ENCODE results near the gene MAP3K2.

MAP3K2 gene

DNA sequence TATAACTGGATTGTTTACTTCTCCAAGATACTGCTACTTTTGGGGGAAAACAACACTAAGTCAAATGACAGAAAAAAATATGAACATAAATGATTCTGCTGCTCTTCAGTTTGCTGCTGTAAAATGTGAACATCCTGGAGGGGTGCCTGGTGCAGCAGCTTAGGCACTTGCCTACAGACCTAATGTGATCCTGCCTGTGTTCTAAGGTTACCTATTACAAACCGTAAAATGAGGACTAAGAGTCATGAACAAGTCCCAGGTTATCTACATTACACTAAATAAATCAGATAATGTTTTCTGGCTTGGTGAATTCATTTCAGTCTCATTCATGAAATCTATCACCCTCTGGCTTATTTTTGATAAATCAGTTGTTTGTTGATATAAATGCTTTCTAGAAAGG lies 55.4 kb downstream of the MAP3K2 start:
- no peaks in the 10 kb centered on the region for H3K36me3 ChIP-seq (ENCODE audit: control insufficient read depth, insufficient read depth, low read length)
- TF ChIP-seq, protein P1, sequence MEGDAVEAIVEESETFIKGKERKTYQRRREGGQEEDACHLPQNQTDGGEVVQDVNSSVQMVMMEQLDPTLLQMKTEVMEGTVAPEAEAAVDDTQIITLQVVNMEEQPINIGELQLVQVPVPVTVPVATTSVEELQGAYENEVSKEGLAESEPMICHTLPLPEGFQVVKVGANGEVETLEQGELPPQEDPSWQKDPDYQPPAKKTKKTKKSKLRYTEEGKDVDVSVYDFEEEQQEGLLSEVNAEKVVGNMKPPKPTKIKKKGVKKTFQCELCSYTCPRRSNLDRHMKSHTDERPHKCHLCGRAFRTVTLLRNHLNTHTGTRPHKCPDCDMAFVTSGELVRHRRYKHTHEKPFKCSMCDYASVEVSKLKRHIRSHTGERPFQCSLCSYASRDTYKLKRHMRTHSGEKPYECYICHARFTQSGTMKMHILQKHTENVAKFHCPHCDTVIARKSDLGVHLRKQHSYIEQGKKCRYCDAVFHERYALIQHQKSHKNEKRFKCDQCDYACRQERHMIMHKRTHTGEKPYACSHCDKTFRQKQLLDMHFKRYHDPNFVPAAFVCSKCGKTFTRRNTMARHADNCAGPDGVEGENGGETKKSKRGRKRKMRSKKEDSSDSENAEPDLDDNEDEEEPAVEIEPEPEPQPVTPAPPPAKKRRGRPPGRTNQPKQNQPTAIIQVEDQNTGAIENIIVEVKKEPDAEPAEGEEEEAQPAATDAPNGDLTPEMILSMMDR (IDR thresholded peaks at IDR 0.05), result no peak
- H3K4me3 ChIP-seq (ENCODE audit: low read depth, low read length), result no peak overlapping the region

DNA sequence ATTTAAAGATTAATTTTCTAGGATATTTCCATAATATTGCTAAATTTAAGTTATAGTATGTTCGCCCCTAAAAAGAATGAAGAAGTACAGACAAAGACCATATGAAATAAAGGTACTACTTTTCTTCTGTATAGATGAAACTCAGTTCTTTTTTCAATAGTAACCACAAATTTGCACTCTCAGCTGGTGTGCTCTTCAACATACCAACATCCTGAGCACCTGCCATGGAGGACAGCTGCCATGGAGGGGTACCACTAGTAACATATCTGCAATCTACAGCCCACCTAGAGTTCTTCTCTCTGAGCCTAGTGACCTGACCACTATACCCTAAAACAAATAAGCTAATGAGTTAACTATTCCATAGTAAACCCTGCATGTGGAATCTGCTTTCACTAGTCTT lies 57.0 kb downstream of the MAP3K2 start:
- Histone ChIP-seq H3K27ac (no peak overlapping the region), H2AFZ (no peak overlapping the region), H3K4me3 (ENCODE audit: low read depth, low read length) (no peak overlapping the region), H3K36me3 (ENCODE audit: control insufficient read depth, insufficient read depth, low read length) (no peaks in the 10 kb centered on the region), H3K9ac (no peak overlapping the region), H3K4me2 (ENCODE audit: low read length) (no peak overlapping the region), H3K9me3 (ENCODE audit: control insufficient read depth, low read length) (no peaks in the 10 kb centered on the region), H3K27me3 (ENCODE audit: control insufficient read depth, insufficient read depth, low read length) (no peaks in the 10 kb centered on the region), H3K79me2 (peaks cover 2% of the 10 kb centered on the region), H3K4me1 (peaks cover 6% of the 10 kb centered on the region)
- TF ChIP-seq, protein P1 (IDR thresholded peaks at IDR 0.05), result no peak

More for the DNA sequence above, 55.4 kb downstream of the MAP3K2 start:
- Histone ChIP-seq H3K9me3 (ENCODE audit: control insufficient read depth, low read length) (no peaks in the 10 kb centered on the region), H3K4me2 (ENCODE audit: low read length) (no peak overlapping the region), H3K9ac (no peak overlapping the region), H3K27ac (no peak overlapping the region), H2AFZ (no peak overlapping the region), H3K79me2 (peaks cover 2% of the 10 kb centered on the region), H3K4me1 (peaks cover 6% of the 10 kb centered on the region), H3K27me3 (ENCODE audit: control insufficient read depth, insufficient read depth, low read length) (no peaks in the 10 kb centered on the region)

DNA sequence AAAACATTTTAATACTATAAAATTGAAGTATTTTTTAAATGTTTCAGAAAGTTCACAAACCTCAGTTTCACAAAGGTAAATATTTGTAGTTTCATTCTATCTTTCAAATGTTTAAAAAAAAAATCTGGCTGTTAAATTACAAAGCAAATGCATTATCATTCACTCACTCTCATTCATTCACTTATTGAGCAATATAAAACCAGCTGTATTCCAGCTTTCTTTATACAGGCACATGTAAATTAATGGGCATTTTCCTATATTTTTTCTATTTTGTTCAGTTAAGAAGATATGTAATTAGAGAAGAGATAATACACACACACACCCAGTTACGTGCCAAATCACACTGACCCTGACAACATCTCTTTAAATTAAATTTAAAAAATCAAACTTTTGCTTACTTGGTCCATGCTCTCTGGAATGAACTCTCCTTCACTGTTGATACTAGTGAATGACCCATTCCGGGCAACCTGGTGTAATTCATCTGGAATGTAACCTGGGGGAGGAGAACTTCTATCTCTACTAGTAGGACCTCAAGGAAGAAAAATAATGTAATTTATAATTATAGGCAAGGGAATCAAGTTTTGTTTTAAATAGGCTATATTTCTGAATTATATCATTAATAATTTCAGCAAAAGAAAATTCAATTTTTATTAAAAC lies 61.4 kb downstream of the MAP3K2 start:
- Histone ChIP-seq H3K36me3 (ENCODE audit: control insufficient read depth, insufficient read depth, low read length) (no peaks in the 10 kb centered on the region), H3K4me2 (ENCODE audit: low read length) (no peak overlapping the region), H3K27ac (no peak overlapping the region), H3K9me3 (ENCODE audit: control insufficient read depth, low read length) (no peaks in the 10 kb centered on the region), H3K4me3 (ENCODE audit: low read depth, low read length) (no peak overlapping the region), H3K4me1 (no peaks in the 10 kb centered on the region), H3K9ac (no peak overlapping the region), H3K27me3 (ENCODE audit: control insufficient read depth, insufficient read depth, low read length) (no peaks in the 10 kb centered on the region), H2AFZ (no peak overlapping the region), H3K79me2 (no peaks in the 10 kb centered on the region)
- TF ChIP-seq, protein P1 (IDR thresholded peaks at IDR 0.05), result no peak

DNA sequence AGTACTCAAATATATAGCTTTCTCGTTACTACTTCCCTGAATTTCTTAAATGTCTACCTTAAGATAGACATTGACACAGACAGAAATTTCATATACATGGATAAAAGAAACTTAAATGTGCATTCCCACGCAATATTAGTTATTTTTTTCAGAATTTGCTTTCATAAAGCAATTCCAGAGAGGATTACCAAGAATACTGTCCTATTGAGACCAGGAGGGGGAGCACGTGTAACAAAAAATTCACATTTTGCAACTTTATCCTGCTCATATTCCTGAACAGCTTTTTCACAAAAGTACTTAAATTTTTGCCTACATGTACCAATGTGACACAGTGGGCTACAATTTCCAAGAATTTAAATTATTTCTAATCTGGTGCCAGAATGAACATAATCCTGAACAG lies 63.1 kb downstream of the MAP3K2 start:
- no peaks in the 10 kb centered on the region for H3K4me1 ChIP-seq
- no peak overlapping the region for H3K4me3 ChIP-seq (ENCODE audit: low read depth, low read length)
- TF ChIP-seq, protein P1 (IDR thresholded peaks at IDR 0.05), result peak; percentile 61
- no peak overlapping the region for H3K27ac ChIP-seq
- H3K79me2 ChIP-seq, result no peaks in the 10 kb centered on the region
- H3K36me3 ChIP-seq (ENCODE audit: control insufficient read depth, insufficient read depth, low read length), result no peaks in the 10 kb centered on the region
- no peak overlapping the region for H3K9ac ChIP-seq
- H3K9me3 ChIP-seq (ENCODE audit: control insufficient read depth, low read length), result no peaks in the 10 kb centered on the region
- H3K4me2 ChIP-seq (ENCODE audit: low read length), result no peak overlapping the region
- H3K27me3 ChIP-seq (ENCODE audit: control insufficient read depth, insufficient read depth, low read length), result no peaks in the 10 kb centered on the region
- no peak overlapping the region for H2AFZ ChIP-seq

DNA sequence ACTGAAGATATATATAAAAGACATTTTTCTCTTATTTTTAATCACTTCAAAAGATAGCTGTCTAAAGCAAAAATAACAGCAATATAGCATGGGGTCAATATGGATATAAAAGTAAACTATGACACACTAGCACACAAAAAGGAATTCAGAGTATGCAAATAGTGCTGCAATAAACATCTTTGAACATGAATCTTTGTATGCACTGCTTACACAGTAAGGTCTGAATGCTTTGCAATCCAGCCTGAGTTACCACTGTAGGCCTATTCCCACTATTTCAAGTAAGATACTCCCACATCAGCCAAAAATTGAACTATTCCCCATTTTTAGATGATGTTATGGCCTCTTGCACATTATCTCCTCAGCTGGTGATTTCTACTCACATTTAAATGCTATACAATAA lies 66.5 kb downstream of the MAP3K2 start:
- Histone ChIP-seq H3K36me3 (ENCODE audit: control insufficient read depth, insufficient read depth, low read length) (no peaks in the 10 kb centered on the region), H3K9ac (no peak overlapping the region), H3K9me3 (ENCODE audit: control insufficient read depth, low read length) (no peaks in the 10 kb centered on the region), H3K4me3 (ENCODE audit: low read depth, low read length) (no peak overlapping the region), H3K27ac (no peak overlapping the region), H3K79me2 (no peaks in the 10 kb centered on the region), H2AFZ (no peak overlapping the region), H3K27me3 (ENCODE audit: control insufficient read depth, insufficient read depth, low read length) (no peaks in the 10 kb centered on the region), H3K4me1 (no peaks in the 10 kb centered on the region), H3K4me2 (ENCODE audit: low read length) (no peak overlapping the region)
- TF ChIP-seq, protein P1 (IDR thresholded peaks at IDR 0.05), result no peak

All from parathyroid adenoma (tissue), 2 donors.